HFF-Myc (cell line): ENCODE measurements around the gene CCDC85C.

ENCODE experiments used
- DNase-seq: peaks from one replicate; pipeline ENCODE4 v3.0.0-alpha.2; 2011; ENCODE audit warnings: low read depth; ENCODE audit errors: extremely low read depth
- H3K4me3 ChIP-seq: replicated peaks from 2 replicates; pipeline ENCODE4 v1.5.1; 2011; ENCODE audit warnings: low read depth, mild to moderate bottlenecking, control low read depth, low read length
- CTCF ChIP-seq: IDR thresholded peaks from 2 replicates; pipeline ENCODE4 v1.5.1; 2012; ENCODE audit warnings: mild to moderate bottlenecking, low read depth, low read length, control low read depth; ENCODE audit errors: missing control alignments

Gene CCDC85C

DNA sequence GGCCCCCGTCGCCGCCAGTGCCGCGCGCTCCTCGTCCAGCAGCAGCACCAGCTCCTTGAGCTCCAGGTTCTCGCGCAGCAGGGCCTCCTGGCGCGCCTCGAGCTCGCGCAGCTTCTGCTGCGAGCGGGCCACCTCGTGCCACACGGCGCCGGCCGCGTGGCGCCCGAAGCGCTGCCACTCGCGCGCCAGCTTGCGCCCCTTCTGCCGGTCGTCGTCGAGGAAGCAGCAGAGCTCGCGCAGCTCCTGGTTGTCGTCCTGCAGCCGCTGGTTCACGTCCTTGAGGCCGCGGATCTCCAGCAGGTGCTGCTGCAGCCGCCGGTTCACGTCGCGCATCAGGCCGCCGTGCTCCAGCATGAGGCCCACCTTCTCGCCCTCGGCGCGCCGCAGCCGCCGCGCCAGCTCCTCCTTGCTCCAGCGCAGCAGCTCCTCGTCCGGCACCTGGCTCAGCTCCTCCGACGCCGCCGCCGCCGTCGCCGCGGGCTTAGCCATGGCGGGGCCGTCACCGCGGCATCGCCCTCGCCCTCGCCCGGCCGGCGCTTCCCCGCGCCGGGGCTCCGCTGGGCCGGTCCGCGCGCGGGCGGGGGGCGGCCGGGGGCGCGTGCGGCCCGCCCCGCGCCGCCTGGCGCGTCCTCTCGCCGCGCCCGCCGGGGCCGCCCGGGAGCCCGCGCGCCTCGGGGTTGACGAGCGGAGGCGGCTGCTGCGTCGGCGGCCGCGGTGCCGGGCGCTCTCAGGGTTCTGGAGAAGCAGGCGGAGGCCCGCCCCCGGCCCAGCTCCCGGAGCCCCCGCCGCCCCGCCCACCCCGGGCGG is at the start of gene CCDC85C:
CCDC85C (minus strand) TSS at position 737 of the 807 bp plus-strand sequence; CDS start at position 489, 248 bp downstream.
- no peak for DNase-seq
- TF ChIP-seq CTCF, result no peak
- peak within 1 kb of the TSS; percentile 70 for H3K4me3 ChIP-seq

DNA sequence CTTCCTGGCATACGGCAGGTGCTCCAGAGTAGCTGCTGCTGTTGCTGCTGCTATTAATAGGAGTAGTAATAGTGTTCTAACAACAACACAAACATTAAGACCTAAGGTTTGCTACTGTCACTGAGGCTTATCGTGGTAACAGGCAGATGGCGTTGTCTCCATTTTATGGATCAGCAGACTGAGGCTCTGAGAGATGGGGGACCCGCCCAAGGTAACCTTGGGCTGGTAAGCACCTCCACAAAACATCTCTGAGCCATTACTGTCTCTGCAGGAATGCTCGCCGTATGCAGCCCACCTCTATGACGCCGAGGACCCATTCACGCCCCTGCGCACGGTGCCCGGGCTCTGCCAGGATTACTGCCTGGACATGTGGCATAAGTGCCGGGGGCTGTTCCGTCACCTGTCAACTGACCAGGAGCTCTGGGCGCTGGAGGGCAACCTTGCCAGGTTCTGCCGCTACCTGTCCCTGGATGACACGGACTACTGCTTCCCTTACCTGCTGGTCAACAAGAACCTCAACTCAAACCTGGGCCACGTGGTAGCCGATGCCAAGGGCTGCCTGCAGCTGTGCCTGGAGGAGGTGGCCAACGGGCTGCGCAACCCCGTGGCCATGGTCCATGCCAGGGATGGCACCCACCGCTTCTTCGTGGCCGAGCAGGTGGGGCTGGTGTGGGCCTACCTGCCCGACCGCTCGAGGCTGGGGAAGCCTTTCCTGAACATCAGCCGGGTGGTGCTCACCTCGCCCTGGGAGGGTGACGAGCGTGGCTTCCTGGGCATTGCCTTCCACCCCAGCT is 48.1 kb upstream of the CCDC85C start:
- no peak for DNase-seq
- no peak for TF ChIP-seq CTCF

DNA sequence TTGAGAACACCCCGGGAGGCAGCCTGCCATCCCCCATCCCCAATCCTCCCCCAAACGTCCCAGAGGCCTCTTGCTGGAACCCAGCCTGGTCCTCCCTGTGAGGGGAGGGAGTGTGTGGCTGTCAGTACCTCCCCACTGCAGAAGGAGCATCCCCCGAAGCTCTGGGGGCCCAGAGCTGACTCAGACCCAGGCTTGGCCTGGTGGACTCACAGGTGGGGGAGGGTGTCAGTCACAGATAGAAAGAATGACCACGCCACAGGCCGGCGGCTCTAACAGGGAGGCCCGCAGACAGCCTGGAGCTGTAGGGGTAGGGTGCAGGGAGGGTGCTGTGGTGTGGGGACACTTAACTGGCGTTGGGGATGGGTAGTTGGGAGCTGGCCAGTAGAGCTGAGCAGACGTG is 46.2 kb upstream of the CCDC85C start:
- TF ChIP-seq CTCF, result no peak
- H3K4me3 ChIP-seq, result no peak overlapping the region
- DNase-seq, result no peak

More for the DNA sequence above, 48.1 kb upstream of the CCDC85C start:
- H3K4me3 ChIP-seq, result no peak overlapping the region

DNA sequence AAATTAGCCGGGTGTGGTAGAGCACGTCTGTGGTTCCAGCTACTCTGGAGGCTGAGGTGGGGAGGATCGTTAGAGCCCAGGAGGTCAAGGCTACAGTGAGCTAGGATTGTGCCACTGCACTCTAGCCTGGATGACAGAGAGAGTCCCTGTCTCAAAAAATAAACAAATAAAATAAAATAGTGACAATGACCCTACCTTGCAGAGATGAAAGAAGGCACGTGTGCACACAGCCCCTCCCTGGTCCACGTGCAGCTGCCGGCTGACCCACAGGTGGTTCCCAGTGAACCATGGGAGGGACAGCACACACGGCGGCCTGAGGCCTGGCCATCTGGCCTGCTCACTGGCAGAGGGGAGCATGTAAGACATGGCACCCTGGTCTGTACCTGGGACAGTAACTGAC is 45.6 kb upstream of the CCDC85C start:
- no peak for TF ChIP-seq CTCF
- no peak for DNase-seq
- H3K4me3 ChIP-seq, result no peak overlapping the region

DNA sequence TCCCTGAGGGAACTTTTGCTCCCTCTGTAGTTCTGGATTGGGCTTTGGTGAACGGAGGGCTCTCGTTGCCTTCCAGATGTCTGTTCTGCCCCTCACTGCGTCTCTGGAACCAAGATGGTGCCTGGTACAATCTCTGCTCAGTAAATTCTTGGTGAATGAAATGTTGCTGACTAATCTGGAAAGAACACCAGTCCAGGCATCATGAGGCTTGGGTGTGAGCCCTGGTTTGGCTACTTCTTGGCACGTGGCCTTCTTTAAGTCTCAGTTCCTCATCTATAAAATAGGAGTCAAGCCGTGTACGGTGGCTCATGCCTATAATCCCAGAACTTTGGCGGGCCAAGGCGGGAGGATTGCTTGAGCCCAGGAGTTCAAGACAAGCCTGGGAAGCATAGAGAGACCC is 45.2 kb upstream of the CCDC85C start:
- no peak overlapping the region for H3K4me3 ChIP-seq
- no peak for DNase-seq
- no peak for TF ChIP-seq CTCF

DNA sequence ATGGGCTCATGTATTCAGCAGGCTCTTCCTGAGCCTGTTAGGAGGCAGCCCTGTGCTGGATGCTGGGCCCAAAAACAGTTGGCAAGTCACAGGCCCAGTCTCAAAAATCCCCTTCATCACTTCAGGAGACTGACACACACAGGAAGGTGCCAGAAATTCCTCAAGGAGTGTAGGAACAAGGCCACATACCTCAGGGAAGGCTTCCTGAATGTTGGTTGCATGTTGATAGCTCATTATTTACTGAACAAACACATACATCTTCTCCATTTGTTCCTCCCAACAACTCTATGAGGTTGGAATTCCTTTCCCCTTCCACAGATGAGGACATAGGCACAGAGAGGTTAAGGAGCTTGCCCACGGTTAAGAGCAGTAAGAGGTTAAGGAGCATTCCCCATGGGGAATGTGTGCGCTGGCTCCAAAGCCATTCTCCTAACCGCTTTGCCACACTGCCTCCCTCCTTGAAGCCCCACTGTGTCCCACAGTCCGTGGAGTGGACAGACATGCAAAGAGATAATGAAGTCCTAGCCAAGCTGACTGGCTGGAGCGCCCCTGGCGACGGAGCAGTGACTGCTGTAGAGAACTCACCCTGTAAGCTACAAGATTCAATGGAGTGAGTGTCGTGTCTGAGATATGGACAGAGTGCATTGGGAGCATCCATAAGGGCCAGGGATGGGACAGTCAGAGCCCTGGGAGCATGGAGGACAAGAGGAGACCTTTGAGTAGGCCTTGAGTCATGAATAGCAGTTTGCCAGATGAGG is 44.2 kb upstream of the CCDC85C start:
- no peak overlapping the region for H3K4me3 ChIP-seq
- no peak for TF ChIP-seq CTCF
- no peak for DNase-seq
